Fibroblast of lung (primary cell): ENCODE data around the gene PELO.

Experiments
- EZH2 ChIP-seq: IDR thresholded peaks from 2 replicates; pipeline ENCODE4 v1.5.1; 2012; ENCODE audit warnings: low read length, control low read depth, mild to moderate bottlenecking; ENCODE audit errors: missing control alignments
- TF ChIP-seq, protein P1 (sequence below), 2 donors: IDR thresholded peaks in 1 of 2; conservative IDR thresholded peaks in 1 of 2; 1 replicate in 1 of 2; 2 replicates in 1 of 2; pipeline ENCODE4 v1.5.1; 2011 to 2012; ENCODE audit warnings: low read length in 2 of 2, control low read depth in 1 of 2, inconsistent platforms in 1 of 2, low read depth in 1 of 2, mild to moderate bottlenecking in 1 of 2

DNA sequence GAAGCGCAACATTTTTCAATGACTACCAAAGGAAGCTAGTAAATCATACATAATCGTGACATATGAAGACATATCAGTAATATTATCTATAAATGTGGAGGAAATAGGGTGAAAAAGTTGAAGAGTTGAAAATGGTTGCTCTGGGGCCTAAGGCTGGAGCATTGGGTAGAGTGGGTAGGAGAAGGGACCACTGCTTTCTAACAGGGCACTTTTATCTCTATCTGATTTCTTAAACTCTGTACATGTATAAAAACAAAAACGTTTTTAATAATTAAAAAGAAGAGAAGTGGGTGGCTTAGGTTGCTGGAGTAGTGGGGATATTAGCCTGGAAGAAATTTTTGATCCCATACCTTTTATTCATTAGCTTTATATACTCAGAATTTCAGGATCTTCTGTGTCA, 44.2 kb upstream of the PELO start:
- TF ChIP-seq, protein P1, sequence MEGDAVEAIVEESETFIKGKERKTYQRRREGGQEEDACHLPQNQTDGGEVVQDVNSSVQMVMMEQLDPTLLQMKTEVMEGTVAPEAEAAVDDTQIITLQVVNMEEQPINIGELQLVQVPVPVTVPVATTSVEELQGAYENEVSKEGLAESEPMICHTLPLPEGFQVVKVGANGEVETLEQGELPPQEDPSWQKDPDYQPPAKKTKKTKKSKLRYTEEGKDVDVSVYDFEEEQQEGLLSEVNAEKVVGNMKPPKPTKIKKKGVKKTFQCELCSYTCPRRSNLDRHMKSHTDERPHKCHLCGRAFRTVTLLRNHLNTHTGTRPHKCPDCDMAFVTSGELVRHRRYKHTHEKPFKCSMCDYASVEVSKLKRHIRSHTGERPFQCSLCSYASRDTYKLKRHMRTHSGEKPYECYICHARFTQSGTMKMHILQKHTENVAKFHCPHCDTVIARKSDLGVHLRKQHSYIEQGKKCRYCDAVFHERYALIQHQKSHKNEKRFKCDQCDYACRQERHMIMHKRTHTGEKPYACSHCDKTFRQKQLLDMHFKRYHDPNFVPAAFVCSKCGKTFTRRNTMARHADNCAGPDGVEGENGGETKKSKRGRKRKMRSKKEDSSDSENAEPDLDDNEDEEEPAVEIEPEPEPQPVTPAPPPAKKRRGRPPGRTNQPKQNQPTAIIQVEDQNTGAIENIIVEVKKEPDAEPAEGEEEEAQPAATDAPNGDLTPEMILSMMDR (conservative IDR thresholded peaks at IDR 0.05 in 1 of 2, IDR thresholded peaks at IDR 0.05 in 1 of 2; ENCODE audit: low read depth in 1 of 2, low read length in 2 of 2), result no peak
- TF ChIP-seq EZH2, result no peak
